HepG2 (cell line): Measurements from ENCODE around the gene ZSCAN26. TPM values are rescaled to one million over a fixed set of nuclear protein-coding genes. Genes with fewer than 3 reads are reported as not detected.

Experiments
- EZH2 ChIP-seq: conservative IDR thresholded peaks from 2 replicates; pipeline ENCODE4 v1.6.1; 2012; ENCODE audit warnings: mild to moderate bottlenecking, low read depth, low read length, moderate library complexity
- IRX3 ChIP-seq: sonication (generic); formaldehyde crosslinking; IDR thresholded peaks from 2 replicates; pipeline ENCODE4 v1.8.1; 2023; ENCODE audit warnings: mild to moderate bottlenecking, low read depth, missing genetic modification reagents, borderline replicate concordance
- PAF1 ChIP-seq: IDR thresholded peaks from 2 replicates; pipeline ENCODE4 v1.6.1; 2016; ENCODE audit warnings: missing genetic modification reagents, missing compliant biosample characterization
- RFXAP ChIP-seq: sonication (generic); formaldehyde crosslinking; IDR thresholded peaks from 2 replicates; pipeline ENCODE4 v1.4.0; 2020; ENCODE audit warnings: missing genetic modification reagents, borderline replicate concordance
- SKI ChIP-seq: fragments of 450-650 bp; IDR thresholded peaks from one replicate; pipeline ENCODE4 v1.6.1; 2018; ENCODE audit warnings: mild to moderate bottlenecking; ENCODE audit not compliant: partially characterized antibody
- SP140L ChIP-seq: sonication (generic); formaldehyde crosslinking; IDR thresholded peaks from 2 replicates; pipeline ENCODE4 v1.4.0; 2020; ENCODE audit warnings: missing genetic modification reagents, borderline replicate concordance
- TFE3 ChIP-seq: IDR thresholded peaks from 2 replicates; pipeline ENCODE4 v1.6.1; 2016
- ZC3H4 ChIP-seq: sonication (generic); formaldehyde crosslinking; IDR thresholded peaks from 2 replicates; pipeline ENCODE4 v1.4.0; 2020; ENCODE audit warnings: missing genetic modification reagents, borderline replicate concordance
- ZNF136 ChIP-seq: sonication (generic); formaldehyde crosslinking; IDR thresholded peaks from 2 replicates; pipeline ENCODE4 v1.8.1; 2022; ENCODE audit warnings: low read depth, mild to moderate bottlenecking, moderate library complexity, missing genetic modification reagents
- ZNF281 ChIP-seq: sonication (generic); formaldehyde crosslinking; IDR thresholded peaks from 2 replicates; pipeline ENCODE4 v1.4.0; 2020; ENCODE audit warnings: missing genetic modification reagents, borderline replicate concordance
- ZNF430 ChIP-seq: sonication (generic); formaldehyde crosslinking; IDR thresholded peaks from 2 replicates; pipeline ENCODE4 v1.9.0; 2021; ENCODE audit warnings: mild to moderate bottlenecking, missing genetic modification reagents
- ZNF44 ChIP-seq: sonication (generic); formaldehyde crosslinking; IDR thresholded peaks from 2 replicates; pipeline ENCODE4 v1.5.1; 2020; ENCODE audit warnings: mild to moderate bottlenecking, missing genetic modification reagents
- ZNF512B ChIP-seq: sonication (generic); formaldehyde crosslinking; IDR thresholded peaks from 2 replicates; pipeline ENCODE4 v1.5.1; 2020; ENCODE audit warnings: missing genetic modification reagents, mild to moderate bottlenecking, borderline replicate concordance
- ZNF773 ChIP-seq: sonication (generic); formaldehyde crosslinking; IDR thresholded peaks from 2 replicates; pipeline ENCODE4 v1.4.0; 2020; ENCODE audit warnings: missing genetic modification reagents, borderline replicate concordance
- ZNF780A ChIP-seq: sonication (generic); formaldehyde crosslinking; IDR thresholded peaks from 2 replicates; pipeline ENCODE4 v1.8.0; 2022; ENCODE audit warnings: mild to moderate bottlenecking, missing genetic modification reagents, moderate library complexity
- ZSCAN12 ChIP-seq: sonication (generic); formaldehyde crosslinking; IDR thresholded peaks from 2 replicates; pipeline ENCODE4 v1.9.0; 2021; ENCODE audit warnings: mild to moderate bottlenecking, missing genetic modification reagents
- polyA plus RNA-seq, 8 experiments: library from polyadenylated mRNA; depleted of rRNA in 3 of 8; stranded (reverse) in 7 of 8; unstranded in 1 of 8; fragments of >200 nt; fragmentation: Illumina TruSeq in 4 of 8; extraction: Trizol in 4 of 8; gene quantifications; 2 replicates each; pipeline versions ENCODE4 v1.2.1 to v1.2.3, GENCODE V29; 2011 to 2016; ENCODE audit warnings: low read depth in 4 of 8, missing spikeins in 1 of 8, mixed read lengths in 1 of 8; ENCODE audit not compliant: insufficient read depth in 1 of 8
- total RNA-seq, 5 experiments: library from RNA; depleted of rRNA; stranded (reverse); fragments of >200 nt; fragmentation: Illumina TruSeq; extraction: Trizol; gene quantifications; 2 replicates each; pipeline ENCODE4 v1.2.3, GENCODE V29; 2016; ENCODE audit warnings: low read depth in 1 of 5
- TF ChIP-seq, protein P1 (sequence below): sonication (generic); IDR thresholded peaks from 2 replicates; pipeline ENCODE4 v1.6.1; 2016; ENCODE audit warnings: low read depth, borderline replicate concordance

ZSCAN26 gene
- total and polyA plus RNA-seq, 2 of the 13 experiments (the other 11 are each of a cell fraction or from before 2014, with no cell fraction given), result 12.0 to 15.6 TPM

GRCh38 chr6:28218312-28219248 lies 48.4 kb upstream of the ZSCAN26 start (continued):
- TF ChIP-seq TFE3 (CRISPR knock-in tag), result peak; percentile 78; the same call in 1 of the 2 replicates
- TF ChIP-seq ZNF136 (CRISPR knock-in tag), result no peak
- TF ChIP-seq ZSCAN12 (CRISPR knock-in tag), result no peak
- no peak for TF ChIP-seq IRX3
- TF ChIP-seq RFXAP (CRISPR knock-in tag), result peak; percentile 57
- TF ChIP-seq ZNF44 (CRISPR knock-in tag), result 0 out of 2 replicates have a peak, but pooled peaks have one; percentile 77
- TF ChIP-seq ZC3H4 (CRISPR knock-in tag), result no peak
- TF ChIP-seq EZH2, result no peak
- peak; percentile 9 for TF ChIP-seq SKI
- TF ChIP-seq ZNF773, result 0 out of 2 replicates have a peak, but pooled peaks have one; percentile 45
- TF ChIP-seq ZNF430 (CRISPR knock-in tag), result peak; percentile 78; the same call in 1 of the 2 replicates
- no peak for TF ChIP-seq ZNF780A (CRISPR knock-in tag)
- TF ChIP-seq ZNF281 (CRISPR knock-in tag), result peak; percentile 34; the same call in 1 of the 2 replicates
- TF ChIP-seq PAF1 (CRISPR knock-in tag), result no peak
- TF ChIP-seq SP140L (CRISPR knock-in tag), result no peak; the same call in 1 of the 2 replicates
- TF ChIP-seq, protein P1, sequence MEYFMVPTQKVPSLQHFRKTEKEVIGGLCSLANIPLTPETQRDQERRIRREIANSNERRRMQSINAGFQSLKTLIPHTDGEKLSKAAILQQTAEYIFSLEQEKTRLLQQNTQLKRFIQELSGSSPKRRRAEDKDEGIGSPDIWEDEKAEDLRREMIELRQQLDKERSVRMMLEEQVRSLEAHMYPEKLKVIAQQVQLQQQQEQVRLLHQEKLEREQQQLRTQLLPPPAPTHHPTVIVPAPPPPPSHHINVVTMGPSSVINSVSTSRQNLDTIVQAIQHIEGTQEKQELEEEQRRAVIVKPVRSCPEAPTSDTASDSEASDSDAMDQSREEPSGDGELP, result peak; percentile 27; the same call in 1 of the 2 replicates
- TF ChIP-seq ZNF512B (CRISPR knock-in tag), result no peak
